Activated CD8-positive, alpha-beta T cell treated with anti-CD3 and anti-CD28 coated beads for 36 hours (primary cell): ENCODE measurements around the gene SMARCE1. TPM values are rescaled to one million over a fixed set of nuclear protein-coding genes. Genes with fewer than 3 reads are reported as not detected.

ENCODE experiments used
- ATAC-seq: fragments of 200-7000 bp; cut with Tn5 transposase; one replicate; pipeline ENCODE4 v1.10.0; 2021; ENCODE audit warnings: mild to moderate bottlenecking, moderate library complexity
- CTCF ChIA-PET: fragments of 350-600 bp; sonication (Branson Sonifier 250); formaldehyde crosslinking; loops from one replicate; lab custom pipeline; 2021; ENCODE audit warnings: antibody characterized with exemption; lab: Charles Lee
- POLR2A ChIA-PET: fragments of 350-600 bp; sonication (Branson Sonifier 250); formaldehyde crosslinking; loops from one replicate; lab custom pipeline; 2021; ENCODE audit warnings: antibody characterized with exemption; lab: Charles Lee
- DNase-seq: peaks from one replicate; pipeline ENCODE4 v3.0.0-alpha.2; 2020
- H3K27ac Mint-ChIP-seq: one replicate; pipeline ENCODE4 v1.8.0; 2021; ENCODE audit warnings: mild to moderate bottlenecking, mixed read lengths
- H3K27me3 Mint-ChIP-seq: one replicate; pipeline ENCODE4 v1.8.0; 2021; ENCODE audit warnings: mixed read lengths
- H3K36me3 Mint-ChIP-seq: one replicate; pipeline ENCODE4 v1.8.0; 2021; ENCODE audit warnings: low read depth, mixed read lengths
- H3K4me1 Mint-ChIP-seq: one replicate; pipeline ENCODE4 v1.8.0; 2021; ENCODE audit warnings: low read depth, mixed read lengths
- H3K4me3 Mint-ChIP-seq: one replicate; pipeline ENCODE4 v1.8.0; 2021; ENCODE audit warnings: mild to moderate bottlenecking, moderate library complexity, mixed read lengths
- H3K9me3 Mint-ChIP-seq: one replicate; pipeline ENCODE4 v1.8.0; 2021; ENCODE audit warnings: mixed read lengths
- intact Hi-C: fragments of 100-400 bp; cut with micrococcal nuclease; formaldehyde crosslinking; loops from one replicate; pipeline ENCODE4 v1.10.0; 2022
- total RNA-seq, 2 experiments: library from RNA; stranded (reverse); gene quantifications; one replicate each; pipeline ENCODE4 v1.2.3, GENCODE V29; 2021
- TF ChIP-seq, protein P1 (sequence below): fragments of 200-600 bp; IDR thresholded peaks from one replicate; pipeline ENCODE4 v1.8.0; 2022; ENCODE audit warnings: antibody characterized with exemption, mild to moderate bottlenecking

Gene SMARCE1
- total RNA-seq, 2 experiments from 2014 or later: 87.8 to 92.5 TPM

DNA sequence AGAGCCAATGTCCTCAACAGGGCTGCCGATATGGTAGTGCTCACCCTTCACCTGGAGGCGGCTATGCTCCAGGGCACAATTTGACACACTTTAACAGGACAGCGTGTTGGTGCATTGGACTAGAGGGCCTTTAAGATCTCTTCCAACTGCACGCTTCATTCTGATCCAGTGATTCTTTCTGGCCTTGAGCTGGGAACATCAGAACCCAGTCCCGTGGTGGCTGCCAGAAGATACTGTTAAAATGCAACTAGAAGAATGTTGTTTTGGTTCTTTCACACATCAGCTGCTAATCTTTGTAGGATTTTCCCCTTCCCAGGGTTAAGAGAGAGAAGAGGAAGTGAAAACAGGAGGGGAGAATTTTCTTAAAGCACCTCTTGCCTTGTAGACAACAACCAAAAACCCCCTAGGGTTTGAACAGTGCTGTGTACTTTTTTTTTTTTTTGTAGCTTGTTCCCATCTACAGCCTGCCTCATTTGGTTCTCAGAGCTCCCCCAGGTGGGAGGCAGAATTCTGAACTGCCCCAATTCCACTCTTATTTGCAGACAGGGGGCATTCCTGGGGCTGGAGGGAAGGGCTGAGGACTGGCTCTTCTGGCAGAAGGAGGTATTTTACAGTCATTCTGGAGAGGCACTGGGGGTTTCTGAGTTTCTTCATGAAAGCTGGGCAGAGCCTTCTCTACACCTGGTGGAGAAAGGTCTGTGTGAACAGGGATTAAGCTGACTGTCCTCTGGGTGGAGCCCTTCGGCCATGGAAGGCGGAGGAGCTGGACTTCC is 32.4 kb downstream of the SMARCE1 start:
- ChIA-PET POLR2A (interaction anchor here (1.0 to 30.9 kb wide), 8 partner anchors 9 to 176 kb away, joined by 3 to 787 read pairs (median 10); partner anchors contain the start of gene CCR7), CTCF (interaction anchor here (0.9 to 13.7 kb wide), 22 partner anchors 10 to 934 kb away, joined by 3 to 336 read pairs (median 5); partner anchors contain the start of gene CCR7)
- Mint-ChIP-seq H3K4me3 (peak overlapping the region; percentile 65), H3K36me3 (no peaks in the 10 kb centered on the region), H3K27me3 (no peaks in the 10 kb centered on the region), H3K4me1 (peaks cover 81% of the 10 kb centered on the region), H3K9me3 (no peaks in the 10 kb centered on the region), H3K27ac (peak overlapping the region; percentile 92)
- ATAC-seq (peak; percentile 44), DNase-seq (peak; percentile 58)
- TF ChIP-seq, protein P1, sequence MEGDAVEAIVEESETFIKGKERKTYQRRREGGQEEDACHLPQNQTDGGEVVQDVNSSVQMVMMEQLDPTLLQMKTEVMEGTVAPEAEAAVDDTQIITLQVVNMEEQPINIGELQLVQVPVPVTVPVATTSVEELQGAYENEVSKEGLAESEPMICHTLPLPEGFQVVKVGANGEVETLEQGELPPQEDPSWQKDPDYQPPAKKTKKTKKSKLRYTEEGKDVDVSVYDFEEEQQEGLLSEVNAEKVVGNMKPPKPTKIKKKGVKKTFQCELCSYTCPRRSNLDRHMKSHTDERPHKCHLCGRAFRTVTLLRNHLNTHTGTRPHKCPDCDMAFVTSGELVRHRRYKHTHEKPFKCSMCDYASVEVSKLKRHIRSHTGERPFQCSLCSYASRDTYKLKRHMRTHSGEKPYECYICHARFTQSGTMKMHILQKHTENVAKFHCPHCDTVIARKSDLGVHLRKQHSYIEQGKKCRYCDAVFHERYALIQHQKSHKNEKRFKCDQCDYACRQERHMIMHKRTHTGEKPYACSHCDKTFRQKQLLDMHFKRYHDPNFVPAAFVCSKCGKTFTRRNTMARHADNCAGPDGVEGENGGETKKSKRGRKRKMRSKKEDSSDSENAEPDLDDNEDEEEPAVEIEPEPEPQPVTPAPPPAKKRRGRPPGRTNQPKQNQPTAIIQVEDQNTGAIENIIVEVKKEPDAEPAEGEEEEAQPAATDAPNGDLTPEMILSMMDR: peak; percentile 43
- intact Hi-C loops: loop anchor here (2.0 kb wide), 1 partner anchor 52 kb away; no protein-coding TSS in a partner anchor

DNA sequence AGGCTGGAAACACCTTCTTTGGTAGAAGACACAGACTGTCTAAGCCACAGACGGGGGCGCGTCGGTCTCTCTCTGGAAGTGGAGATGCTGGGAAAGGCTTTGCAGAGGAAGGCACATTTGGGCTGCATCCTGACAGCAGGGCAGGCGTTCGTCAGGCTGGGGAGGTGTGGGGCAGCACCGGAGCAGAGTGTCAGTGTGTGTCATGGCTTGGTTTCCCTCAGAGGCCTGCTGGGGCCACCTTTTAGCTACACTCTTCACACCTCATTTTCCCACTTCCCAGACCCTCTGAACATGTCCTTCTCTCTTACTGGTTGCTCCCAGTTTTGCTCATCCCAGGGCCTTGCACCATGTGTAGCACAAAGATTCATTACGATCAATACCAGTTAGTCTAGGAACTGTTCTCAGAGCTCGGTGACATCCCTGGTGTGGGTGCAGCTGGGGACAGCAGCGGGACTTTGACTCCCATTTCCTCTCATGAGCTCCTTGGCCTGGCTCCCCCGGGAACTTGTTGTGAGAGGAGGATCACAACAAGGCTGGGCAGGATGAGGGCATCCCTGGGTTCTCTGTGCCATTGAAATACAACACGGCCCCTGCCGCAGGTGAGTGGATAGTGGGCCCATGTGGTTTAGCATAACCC is 33.1 kb downstream of the SMARCE1 start:
- Mint-ChIP-seq H3K27me3 (no peaks in the 10 kb centered on the region), H3K4me1 (peaks cover 80% of the 10 kb centered on the region), H3K9me3 (no peaks in the 10 kb centered on the region), H3K36me3 (no peaks in the 10 kb centered on the region), H3K27ac (peak overlapping the region; percentile 92), H3K4me3 (peak overlapping the region; percentile 65)
- DNase-seq (peak; percentile 57), ATAC-seq (peak; percentile 27)
- CTCF ChIA-PET: interaction anchor here (0.9 to 13.7 kb wide), 18 partner anchors 11 to 934 kb away, joined by 3 to 336 read pairs (median 6); partner anchors contain the start of gene CCR7
- TF ChIP-seq, protein P1: no peak
- intact Hi-C loops: loop anchor here (2.0 kb wide), 1 partner anchor 52 kb away; no protein-coding TSS in a partner anchor
- POLR2A ChIA-PET: interaction anchor here (1.4 to 30.9 kb wide), 6 partner anchors 10 to 74 kb away, joined by 5 to 787 read pairs (median 12); partner anchors contain the start of gene CCR7

DNA sequence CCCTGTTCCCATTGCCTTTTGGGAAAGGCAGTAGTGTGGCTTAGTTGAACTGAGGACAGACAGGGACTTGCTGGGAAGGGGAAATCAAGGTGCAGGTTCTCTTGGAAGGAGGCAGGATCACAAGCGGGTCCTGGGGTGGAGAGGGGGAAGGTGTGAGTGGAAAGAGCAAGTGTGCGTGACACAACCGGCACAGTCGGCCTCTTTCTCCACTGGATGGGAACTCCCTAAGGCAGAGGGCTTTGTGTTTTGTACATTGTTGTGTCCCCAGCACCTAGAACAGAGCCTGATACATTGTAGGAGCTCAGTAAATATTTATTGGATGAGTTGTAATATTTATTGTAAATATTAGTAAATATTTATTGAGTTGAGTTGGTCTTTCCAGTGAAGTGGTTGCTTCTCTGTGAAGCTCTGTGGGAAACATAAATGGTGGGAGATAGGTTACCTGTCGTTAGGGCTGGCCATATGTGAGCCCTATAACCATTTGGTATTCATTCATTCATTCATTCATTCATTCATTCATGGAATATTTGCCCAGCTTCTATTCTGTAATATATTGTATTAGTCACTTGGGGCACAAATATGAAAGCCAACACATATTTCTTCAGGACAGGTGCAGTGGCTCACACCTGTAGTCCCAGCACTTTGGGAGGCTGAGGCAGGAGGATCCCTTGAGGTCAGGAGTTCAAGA is 34.0 kb downstream of the SMARCE1 start:
- POLR2A ChIA-PET: interaction anchor here (0.8 to 30.9 kb wide), 7 partner anchors 10 to 73 kb away, joined by 3 to 787 read pairs (median 6); partner anchors contain the start of gene CCR7
- CTCF ChIA-PET: interaction anchor here (1.1 to 13.7 kb wide), 6 partner anchors 10 to 65 kb away, joined by 3 to 336 read pairs (median 15); partner anchors contain the start of gene CCR7
- Mint-ChIP-seq H3K4me1 (peaks cover 84% of the 10 kb centered on the region), H3K27me3 (no peaks in the 10 kb centered on the region), H3K36me3 (no peaks in the 10 kb centered on the region), H3K9me3 (no peaks in the 10 kb centered on the region), H3K4me3 (peak overlapping the region; percentile 60), H3K27ac (peak overlapping the region; percentile 85)
- intact Hi-C loops: loop anchor here (2.0 kb wide), 1 partner anchor 51 kb away; no protein-coding TSS in a partner anchor
- TF ChIP-seq, protein P1: no peak
- DNase-seq (no peak), ATAC-seq (no peak)

DNA sequence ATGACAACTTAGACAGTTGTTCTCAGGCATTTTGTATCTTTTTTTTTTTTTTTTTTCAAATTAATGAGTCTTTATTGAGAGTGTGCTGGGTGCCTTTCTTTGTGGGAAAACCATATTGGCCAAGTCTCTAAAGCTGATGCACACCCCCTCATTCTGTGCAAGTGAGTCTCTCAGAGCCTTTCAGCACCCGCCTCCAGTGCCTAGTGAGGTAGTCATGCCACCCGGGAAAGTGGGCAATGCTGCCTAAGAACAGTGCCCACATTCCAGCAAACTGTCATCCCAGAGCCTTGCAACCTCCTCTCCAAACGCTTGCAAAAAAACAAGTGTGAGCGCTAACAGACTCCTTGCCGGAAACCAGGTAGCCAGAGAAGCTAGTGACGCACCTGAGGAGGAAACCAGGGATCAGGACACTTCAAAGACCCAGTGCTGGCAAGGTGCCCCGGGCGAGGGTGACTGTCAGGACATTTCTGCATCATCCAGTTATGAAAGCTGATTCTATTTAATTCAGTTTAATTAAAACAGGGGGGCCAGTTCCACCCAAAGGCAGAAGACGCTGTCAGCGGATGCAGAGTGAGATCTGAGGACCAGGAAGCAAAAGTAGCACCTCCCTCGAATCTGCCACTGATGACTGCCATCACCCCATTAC is 34.9 kb downstream of the SMARCE1 start:
- ATAC-seq (peak; percentile 29), DNase-seq (peak; percentile 86)
- POLR2A ChIA-PET: interaction anchor here (1.2 to 30.9 kb wide), 4 partner anchors 9 to 51 kb away, joined by 6 to 787 read pairs (median 25); partner anchors contain the start of gene CCR7
- Mint-ChIP-seq H3K4me3 (peak overlapping the region; percentile 60), H3K27ac (peak overlapping the region; percentile 85), H3K4me1 (peaks cover 90% of the 10 kb centered on the region), H3K36me3 (no peaks in the 10 kb centered on the region), H3K9me3 (no peaks in the 10 kb centered on the region), H3K27me3 (no peaks in the 10 kb centered on the region)
- intact Hi-C loops: no loop called here
- CTCF ChIA-PET: interaction anchor here (1.9 to 13.7 kb wide), 4 partner anchors 9 to 50 kb away, joined by 4 to 336 read pairs (median 22); partner anchors contain the start of gene CCR7
- TF ChIP-seq, protein P1: no peak
